Esophagus squamous epithelium (tissue), 5 donors: ENCODE measurements around the gene PYROXD2. TPM values are rescaled to one million over a fixed set of nuclear protein-coding genes. Genes with fewer than 3 reads are reported as not detected.

Experiments used
- DNase-seq: peaks from one replicate; lab custom pipeline; 2025; lab: John Stamatoyannopoulos, UW
- H3K27ac ChIP-seq, 4 donors: fragments of 200-600 bp; sonication (generic); one replicate each; pipeline ENCODE4 v1.5.1; 2016 to 2019; ENCODE audit warnings: mild to moderate bottlenecking in 1 of 4
- H3K27me3 ChIP-seq, 4 donors: fragments of 200-600 bp; sonication (generic); 1 replicate in 3 of 4; 2 replicates in 1 of 4; pipeline versions ENCODE4 v1.5.1 to v1.6.0; 2017 to 2021; ENCODE audit warnings: antibody characterized with exemption in 1 of 4
- H3K36me3 ChIP-seq, 3 donors: fragments of 200-600 bp; sonication (generic); one replicate each; pipeline ENCODE4 v1.5.1; 2016 to 2019
- H3K4me1 ChIP-seq, 3 donors: fragments of 200-600 bp; sonication (generic); one replicate each; pipeline ENCODE4 v1.5.1; 2017 to 2019
- H3K4me3 ChIP-seq, 4 donors: fragments of 200-600 bp; sonication (generic); 1 replicate in 3 of 4; 2 replicates in 1 of 4; pipeline ENCODE4 v1.5.1; 2016 to 2019; ENCODE audit warnings: mild to moderate bottlenecking in 2 of 4, moderate library complexity in 1 of 4
- H3K9me3 ChIP-seq, 3 donors: fragments of 200-600 bp; sonication (generic); one replicate each; pipeline ENCODE4 v1.5.1; 2016 to 2019
- CTCF ChIP-seq, 6 experiments: fragments of 450-650 bp in 4 of 6; fragments of 200-600 bp in 2 of 6; sonication (generic) in 2 of 6; IDR thresholded peaks; one replicate each; pipeline ENCODE4 v1.5.1; 2016 to 2019; ENCODE audit warnings: antibody characterized with exemption in 6 of 6, mild to moderate bottlenecking in 4 of 6, moderate library complexity in 4 of 6
- POLR2A ChIP-seq, 4 donors: fragments of 450-650 bp; IDR thresholded peaks; one replicate each; pipeline ENCODE4 v1.6.1; 2017; ENCODE audit warnings: antibody characterized with exemption in 4 of 4, mild to moderate bottlenecking in 4 of 4, moderate library complexity in 3 of 4
- WGBS, 2 donors: methylation state at CpG; one replicate each; pipeline ENCODE4 v1.1.5; 2018; 5-methylcytosine and 5-hydroxymethylcytosine counted together
- intact Hi-C: fragments of 100-400 bp; cut with DNase I; formaldehyde crosslinking; loops from one replicate; pipeline ENCODE4 v1.15.0; 2022
- small RNA-seq, 4 donors: library from RNA; depleted of rRNA; stranded (forward); fragments of <200 nt; gene quantifications; one replicate each; pipeline ENCODE3, GENCODE V24; 2016
- total RNA-seq, 4 donors: library from RNA; depleted of rRNA; stranded (reverse); fragments of >200 nt; gene quantifications; one replicate each; pipeline ENCODE4 v1.1.0, GENCODE V29; 2016
- donor health status: DM: yes; HTN: yes; CAD: no.

PYROXD2 gene
- total RNA-seq, 4 donors from 2014 or later, result 1.6 to 7.7 (median 3.9) TPM

- Histone ChIP-seq H3K4me3 (no peak overlapping the region), H3K36me3 (no peaks in the 10 kb centered on the region), H3K27me3 (peaks cover 0 to 37% (median 0%) of the 10 kb centered on the region in 4 donors), H3K9me3 (no peaks in the 10 kb centered on the region), H3K27ac (no peak overlapping the region), H3K4me1 (peaks cover 0 to 7% (median 0%) of the 10 kb centered on the region in 3 donors)
- 50 to 92% methylated on average over 1 to 4 of the region's 5 CpGs for WGBS, 2 donors
- no peak for DNase-seq
- intact Hi-C loops, result no loop called here
- no peak for TF ChIP-seq CTCF (IDR thresholded peaks at IDR 0.05)
- TF ChIP-seq POLR2A (IDR thresholded peaks at IDR 0.05), result no peak
Measured at GRCh38 chr10:98338896-98339295, 76.1 kb downstream of the PYROXD2 start.

- Histone ChIP-seq H3K9me3 (no peaks in the 10 kb centered on the region), H3K4me1 (peaks cover 0 to 7% (median 0%) of the 10 kb centered on the region in 3 donors), H3K4me3 (no peak overlapping the region), H3K27ac (peak overlapping the region in 1 of 4 donors; percentile 7), H3K27me3 (peaks cover 0 to 34% (median 0%) of the 10 kb centered on the region in 4 donors), H3K36me3 (no peaks in the 10 kb centered on the region)
- intact Hi-C loops, result no loop called here
- no peak for DNase-seq
- 75 to 77% methylated on average over 6 of the region's 6 CpGs for WGBS, 2 donors
- TF ChIP-seq CTCF (IDR thresholded peaks at IDR 0.05) (no peak), POLR2A (IDR thresholded peaks at IDR 0.05) (no peak)
Measured at GRCh38 chr10:98338318-98338717, 76.7 kb downstream of the PYROXD2 start.

GRCh38 chr10:98337484-98337883 is 77.5 kb downstream of the PYROXD2 start:
- Histone ChIP-seq H3K36me3 (no peaks in the 10 kb centered on the region), H3K4me1 (peaks cover 0 to 7% (median 0%) of the 10 kb centered on the region in 3 donors), H3K27me3 (peaks cover 0 to 37% (median 0%) of the 10 kb centered on the region in 4 donors), H3K4me3 (no peak overlapping the region), H3K27ac (no peak overlapping the region), H3K9me3 (no peaks in the 10 kb centered on the region)
- TF ChIP-seq CTCF (IDR thresholded peaks at IDR 0.05), result no peak
- no peak for TF ChIP-seq POLR2A (IDR thresholded peaks at IDR 0.05)
- WGBS, 2 donors, result 88% methylated on average over 5 of the region's 8 CpGs; no CpG with 5 or more reads in 1 of the 2 donors
- no peak for DNase-seq
- intact Hi-C loops, result no loop called here

Small RNA genes within 50 kb of the gene (small RNA-seq; reads per million reads assigned to genes)
- gene MIR4685, result 0 to 0.18 (median 0.07) reads per million in 4 donors

Other genes starting within 250 kb of the PYROXD2 start
- gene LOXL4, start 147.0 kb downstream of the PYROXD2 start, total RNA-seq, result 1 to 10 TPM in 2 of 4 donors, under 1 TPM in 2; 0.19 to 3.5 (median 1.4) TPM
- 10 to 100 TPM; 26.3 to 40.6 (median 27.9) TPM for gene HPS1, start 31.8 kb upstream of the PYROXD2 start, total RNA-seq